ENCODE data around the gene LARGE1.
A peak's percentile ranks its signal among the peaks of the same experiment; 100 is the strongest.

The LARGE1 gene

DNA sequence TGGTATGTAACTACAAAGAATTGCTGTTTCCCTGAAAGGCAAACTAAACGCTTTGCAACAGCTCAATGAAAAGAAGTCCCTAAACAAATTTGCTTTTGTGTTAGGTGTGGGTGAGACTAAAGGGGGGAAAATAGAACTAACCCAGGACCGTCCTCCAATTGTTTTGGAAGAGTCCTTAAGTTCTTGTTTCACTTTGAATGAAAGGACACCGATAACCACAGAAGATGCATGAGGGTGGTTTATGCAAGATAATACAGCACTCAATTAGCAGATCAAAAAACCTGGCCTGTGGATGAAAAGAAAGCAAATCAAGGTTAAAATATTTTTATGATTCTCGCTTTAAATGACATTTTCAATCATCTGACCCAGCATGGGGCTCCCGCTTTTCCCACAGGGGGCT, 557.6 kb downstream of the LARGE1 start:
- no peak for DNase-seq (ENCODE audit: low spot score)

DNA sequence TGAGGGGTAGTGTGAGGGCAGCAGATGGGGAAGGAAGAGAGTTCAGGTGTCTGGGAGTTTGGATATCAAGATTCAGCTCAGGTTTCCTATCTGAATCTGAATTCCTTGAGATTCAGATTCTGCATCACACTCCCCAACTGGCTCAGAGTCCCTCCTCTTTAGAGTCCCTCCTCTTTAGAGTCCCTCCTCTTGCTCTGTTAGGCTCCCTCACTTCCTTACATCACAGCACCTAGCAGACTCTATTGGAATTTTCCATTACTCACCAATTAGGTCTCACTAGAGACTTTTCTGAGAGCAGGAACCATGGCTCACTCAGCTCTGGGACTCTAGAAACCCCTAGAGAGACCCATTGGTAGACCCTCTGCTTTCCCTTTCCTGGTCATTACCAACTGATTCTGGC, 558.7 kb downstream of the LARGE1 start:
- DNase-seq (ENCODE audit: low spot score) = peak; percentile 32

DNA sequence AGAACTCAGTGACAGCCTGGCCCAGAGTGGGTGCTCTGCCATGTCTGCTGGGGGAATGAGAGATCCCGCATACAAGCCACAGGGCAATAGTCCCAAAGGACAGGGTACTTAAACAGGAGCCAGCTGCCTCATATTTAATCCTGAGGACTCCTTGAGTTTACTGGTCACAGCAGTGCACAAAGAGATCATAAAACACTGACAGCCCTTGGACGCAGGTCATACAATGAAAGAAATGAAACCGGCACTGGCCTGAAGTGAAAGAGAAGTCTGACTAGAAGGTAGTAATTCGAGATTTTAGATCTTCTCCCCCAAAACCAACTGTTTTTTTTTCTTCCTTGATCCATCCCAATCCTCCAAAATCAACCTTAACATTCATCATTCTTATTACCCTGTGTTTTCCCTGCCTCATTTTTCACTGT, 562.3 kb downstream of the LARGE1 start:
- no peak for DNase-seq (ENCODE audit: low spot score)

DNA sequence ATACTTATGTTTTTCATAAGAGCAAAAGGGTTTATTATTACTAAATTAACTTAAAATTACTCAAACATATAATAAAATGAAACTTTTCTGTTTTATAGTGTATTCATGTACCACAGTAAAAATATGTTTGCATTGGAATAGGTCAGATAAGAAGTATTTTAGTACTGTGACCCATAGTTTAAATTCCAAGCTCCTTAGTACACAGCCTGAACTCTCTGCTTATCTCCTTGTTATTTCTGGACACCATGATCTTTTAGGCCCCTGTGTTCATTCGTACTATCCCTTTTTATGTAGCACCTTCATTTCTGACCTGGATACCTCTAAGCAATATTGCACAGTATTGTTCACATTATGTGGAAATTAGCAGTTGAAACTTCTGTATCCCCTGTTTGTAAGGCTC, 565.3 kb downstream of the LARGE1 start:
- peak; percentile 21 for DNase-seq (ENCODE audit: low spot score)

DNA sequence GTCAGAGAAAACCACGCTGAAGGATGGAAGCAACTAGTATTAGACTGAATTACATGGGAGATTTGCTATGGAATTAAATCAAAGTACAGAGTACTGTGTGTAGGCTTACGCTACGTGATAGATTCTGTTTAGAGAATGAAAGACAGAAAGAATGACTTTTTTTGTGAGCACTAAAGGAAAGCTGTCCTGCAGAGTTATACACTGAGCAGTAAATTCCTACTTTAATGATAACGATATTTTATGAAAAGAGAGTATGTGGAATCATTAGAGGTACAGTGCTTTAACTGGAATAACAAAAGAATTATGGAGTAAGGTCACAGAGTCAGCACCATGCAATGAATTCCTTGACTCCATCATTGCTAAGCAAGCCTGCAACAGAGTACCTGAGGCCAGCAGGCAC, 566.8 kb downstream of the LARGE1 start:
- no peak for DNase-seq (ENCODE audit: low spot score)

DNA sequence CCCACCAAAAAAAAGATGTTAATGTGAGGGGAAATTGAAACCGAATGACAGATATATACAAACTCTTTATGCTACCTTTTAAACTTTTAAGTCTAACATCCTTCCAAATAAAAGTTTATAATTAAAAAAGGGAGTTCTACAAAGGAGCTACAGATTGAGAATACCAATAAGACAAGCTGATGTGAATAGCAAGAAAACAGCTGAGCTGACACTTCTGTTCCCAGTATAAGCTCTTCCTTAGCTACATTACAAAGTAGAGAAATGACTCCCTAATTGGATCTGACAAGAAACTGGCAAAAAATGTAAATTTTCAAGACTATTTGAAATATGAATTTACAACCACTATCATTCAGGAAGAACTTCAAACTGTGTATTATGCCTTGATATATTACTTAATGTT, 567.5 kb downstream of the LARGE1 start:
- DNase-seq (ENCODE audit: low spot score) = no peak

DNA sequence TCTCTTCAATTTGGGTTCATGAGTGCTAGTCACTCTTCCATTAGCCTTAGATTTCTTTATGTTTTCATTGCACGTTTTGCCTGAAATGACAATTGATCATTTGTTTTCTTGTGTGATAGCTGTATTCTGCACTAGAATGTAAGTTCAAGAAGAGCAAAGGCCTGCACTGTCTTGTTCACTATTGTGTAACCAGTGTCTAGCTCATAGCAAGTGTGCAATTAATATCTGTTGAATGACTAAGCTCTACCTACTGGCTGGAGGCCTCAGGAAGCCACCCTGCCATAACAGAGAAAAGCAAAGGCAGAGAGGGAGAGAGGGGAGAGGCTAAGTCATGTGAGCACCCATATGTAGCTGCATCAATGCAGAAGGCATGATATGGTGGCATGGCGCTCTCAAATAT, 569.3 kb downstream of the LARGE1 start:
- DNase-seq (ENCODE audit: low spot score) = no peak

DNA sequence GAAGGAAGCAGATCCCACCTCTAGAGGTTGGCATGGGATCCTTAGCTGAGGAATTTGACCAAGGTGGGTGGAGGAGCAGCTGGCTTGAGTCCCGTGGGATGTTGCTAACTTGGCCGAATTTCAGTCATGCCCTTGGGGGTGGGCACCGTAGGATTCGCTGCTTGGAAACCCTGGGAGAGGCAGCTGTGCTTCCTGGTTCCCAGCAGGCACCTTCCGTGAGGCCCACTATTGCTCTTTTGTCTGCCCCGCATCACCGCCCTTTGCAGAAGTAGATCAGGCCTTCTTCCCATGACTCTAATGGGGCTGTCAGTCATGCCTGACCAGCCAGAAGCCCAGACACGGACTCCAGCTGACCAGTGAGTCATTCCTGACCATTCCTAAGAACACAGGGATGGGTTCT, 569.8 kb downstream of the LARGE1 start:
- DNase-seq (ENCODE audit: low spot score) = no peak

DNA sequence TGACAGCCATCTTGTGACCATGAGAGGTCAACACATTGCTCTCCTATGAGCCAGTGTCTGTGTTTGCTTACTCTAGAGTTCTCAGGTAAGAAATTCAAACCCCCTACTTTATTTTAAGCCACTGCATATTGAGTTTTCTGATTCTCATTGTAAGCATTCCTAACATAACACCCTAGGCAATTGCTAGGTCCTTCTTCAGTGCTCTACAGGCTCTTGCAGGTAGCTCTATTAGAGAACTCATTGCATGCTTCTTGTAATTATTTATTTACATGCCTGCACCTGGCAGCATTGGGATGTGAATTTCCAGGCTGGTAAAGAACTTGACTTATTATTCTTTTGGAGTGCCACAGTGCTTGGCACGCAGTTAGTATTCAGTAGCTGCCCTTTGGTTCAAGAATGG, 573.3 kb downstream of the LARGE1 start:
- no peak for DNase-seq (ENCODE audit: low spot score)

DNA sequence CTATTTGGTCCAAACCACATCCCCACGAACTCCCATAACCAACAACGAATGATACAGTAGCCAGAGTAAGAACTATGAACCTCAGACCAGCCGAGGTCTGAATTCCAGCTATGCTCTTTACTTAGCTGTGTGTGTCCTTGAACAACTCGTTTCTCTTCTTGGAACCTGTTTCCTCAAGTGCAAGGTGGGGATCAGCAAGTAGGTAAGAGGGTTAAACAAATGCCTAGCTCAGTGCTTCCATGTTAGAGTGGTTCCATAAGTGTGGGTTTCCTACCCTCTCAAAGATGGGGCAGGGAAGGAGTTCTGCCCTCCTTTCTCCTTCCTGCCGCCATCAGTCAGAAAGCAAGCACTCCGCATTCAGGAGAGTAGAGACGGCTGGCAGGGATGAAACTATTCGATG, 578.7 kb downstream of the LARGE1 start:
- DNase-seq (ENCODE audit: low spot score) = no peak

DNA sequence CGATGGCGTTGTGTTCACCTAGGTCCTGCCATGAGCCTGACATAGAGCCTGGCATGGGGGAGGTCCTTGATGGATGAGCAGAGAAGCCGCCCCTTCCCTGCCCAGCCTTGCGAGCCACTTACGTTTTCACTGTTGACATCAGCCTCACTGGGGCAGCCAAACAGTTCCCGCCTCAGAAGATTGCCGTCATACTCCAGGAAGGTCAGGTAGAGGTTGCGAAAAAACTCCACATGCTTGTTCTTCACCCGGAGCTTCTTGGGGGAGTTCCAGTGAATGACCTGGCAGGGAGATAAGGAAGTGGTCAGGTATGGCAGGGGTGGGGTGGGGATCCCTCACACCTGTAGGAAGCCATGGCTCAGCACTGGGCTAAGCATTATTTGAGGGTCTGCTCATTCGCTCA, 582.8 kb downstream of the LARGE1 start:
- no peak for DNase-seq (ENCODE audit: low spot score)

DNA sequence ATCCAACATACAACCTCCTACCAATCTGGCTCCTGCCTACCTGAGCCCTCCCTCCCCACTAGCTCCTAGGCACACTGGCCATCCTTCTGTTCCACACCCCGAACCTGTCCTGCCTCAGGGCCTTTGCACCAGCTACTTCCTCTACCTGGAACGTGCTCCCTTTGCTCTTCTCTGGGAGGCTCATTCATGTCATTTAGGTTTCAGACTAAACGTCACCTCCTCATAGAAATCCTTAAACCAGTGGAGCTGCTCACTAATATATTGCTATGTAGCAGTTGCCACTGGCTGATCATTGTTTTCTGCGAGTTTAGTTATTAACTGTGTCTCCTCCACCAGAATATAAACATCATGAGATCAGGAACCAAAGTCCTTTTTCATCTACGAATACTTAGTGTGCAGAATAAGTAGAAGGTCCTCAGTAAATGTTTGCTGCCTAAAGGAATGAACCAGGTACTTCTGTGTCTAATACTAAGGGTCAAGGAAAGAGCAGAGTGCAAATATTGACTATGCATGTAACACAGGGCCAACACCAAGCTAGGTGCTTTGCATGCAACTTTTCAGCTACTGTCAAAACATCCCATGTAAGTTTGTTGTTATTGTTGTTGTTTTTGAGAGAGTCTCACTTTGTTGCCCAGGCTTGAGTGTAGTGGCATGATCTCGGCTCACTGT, 584.5 kb downstream of the LARGE1 start:
- DNase-seq (ENCODE audit: low spot score) = no peak

DNA sequence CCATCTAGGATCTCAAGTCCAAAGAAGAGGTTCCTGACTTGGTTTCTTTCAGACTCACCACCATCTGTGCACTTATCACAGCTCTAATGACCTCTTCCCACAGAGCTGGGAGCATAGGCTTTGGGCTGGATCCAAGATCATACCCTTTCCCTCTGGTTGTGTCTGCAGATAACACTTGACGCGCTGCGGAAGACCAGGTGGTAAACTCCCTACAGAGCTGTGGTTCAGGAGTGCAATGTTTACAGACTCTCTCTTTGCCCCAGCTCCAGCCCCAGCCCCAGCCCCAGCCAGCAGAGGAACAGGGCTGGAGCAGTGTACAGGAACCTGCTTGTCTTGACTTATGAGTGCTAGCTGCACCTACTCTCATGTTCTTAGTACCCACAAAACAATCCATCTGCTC, 587.7 kb downstream of the LARGE1 start:
- no peak for DNase-seq (ENCODE audit: low spot score)

DNA sequence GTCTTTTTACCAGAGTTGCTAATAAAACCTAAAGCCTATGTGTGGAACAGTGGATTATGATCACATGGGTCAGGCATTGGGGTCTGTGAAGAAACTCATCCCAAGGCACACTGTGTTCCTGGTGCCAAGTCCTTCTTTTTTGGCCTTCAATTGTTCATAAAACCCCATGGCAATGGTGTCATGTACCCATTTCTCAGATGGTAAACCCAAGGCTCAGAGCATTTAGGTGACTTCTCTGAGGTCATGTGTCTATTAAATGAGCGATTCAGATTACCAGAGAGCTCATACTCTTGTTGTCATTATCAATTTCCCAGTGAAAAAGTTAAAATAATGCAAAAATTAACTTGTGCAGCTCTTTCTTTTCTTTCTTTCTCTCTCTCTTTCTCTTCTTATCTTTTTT, 589.3 kb downstream of the LARGE1 start:
- no peak for DNase-seq (ENCODE audit: low spot score)

DNA sequence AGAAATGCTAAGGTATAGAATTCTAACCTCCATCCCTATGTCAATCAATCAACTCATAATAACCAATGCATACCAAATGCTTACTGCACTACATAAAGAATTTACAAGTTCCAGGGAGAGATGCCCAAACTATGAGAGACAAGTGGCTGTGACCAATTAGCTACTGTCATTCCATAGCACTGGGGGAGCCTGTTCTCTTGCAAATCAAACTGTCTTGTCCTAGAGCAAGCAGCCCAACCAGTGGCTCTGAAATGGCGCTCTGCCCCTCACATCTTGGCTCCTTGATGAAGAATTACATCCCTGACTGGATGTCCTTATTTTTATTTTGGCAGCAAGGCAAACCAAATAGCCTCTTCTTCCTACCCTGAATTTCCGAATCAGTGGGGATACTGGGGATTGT, 589.7 kb downstream of the LARGE1 start:
- DNase-seq (ENCODE audit: low spot score) = no peak

DNA sequence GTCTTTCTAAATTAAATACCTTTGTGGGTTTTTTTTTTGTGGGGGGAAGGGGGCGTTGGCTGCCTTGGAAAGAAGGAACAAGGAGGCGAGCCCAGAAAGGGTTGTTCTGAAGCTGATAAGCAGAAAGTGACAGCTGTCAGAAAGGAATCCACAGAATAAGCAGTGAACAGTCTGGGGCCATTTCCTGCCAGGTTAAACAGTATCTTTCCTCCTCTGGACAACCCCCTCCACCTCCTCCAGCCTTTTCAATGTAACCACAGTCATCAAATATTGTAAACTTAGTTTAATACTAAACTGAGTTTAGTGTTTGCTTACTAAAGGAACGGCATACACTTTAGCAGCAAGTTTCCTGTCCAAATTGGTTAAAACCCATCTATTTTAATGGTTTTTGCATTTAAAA, 590.9 kb downstream of the LARGE1 start:
- DNase-seq (ENCODE audit: low spot score) = no peak

DNA sequence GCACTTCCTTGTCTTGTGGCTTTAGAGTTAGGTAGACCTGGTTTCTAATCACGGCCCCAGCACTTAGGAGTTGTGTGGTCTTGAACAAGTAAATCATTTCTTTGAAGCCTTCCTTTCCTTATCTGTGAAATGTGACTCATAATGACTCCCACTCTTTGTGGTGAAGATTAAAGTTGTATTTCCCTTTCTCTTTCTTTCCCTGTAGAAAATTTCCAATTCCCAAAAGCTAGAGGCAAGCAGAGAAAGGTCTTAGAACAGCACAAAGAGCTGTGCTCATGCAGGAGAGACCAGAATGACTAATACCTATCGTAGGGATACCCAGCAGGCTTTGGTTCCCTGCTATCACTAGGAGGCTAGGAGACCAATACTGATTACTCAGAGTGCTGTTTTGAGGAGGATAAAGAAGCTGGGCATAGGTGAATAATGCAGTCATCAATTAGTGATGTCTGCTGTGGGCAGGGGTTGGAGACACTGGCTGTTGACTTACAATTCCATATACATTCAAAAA, 591.4 kb downstream of the LARGE1 start:
- DNase-seq (ENCODE audit: low spot score) = peak; percentile 37

DNA sequence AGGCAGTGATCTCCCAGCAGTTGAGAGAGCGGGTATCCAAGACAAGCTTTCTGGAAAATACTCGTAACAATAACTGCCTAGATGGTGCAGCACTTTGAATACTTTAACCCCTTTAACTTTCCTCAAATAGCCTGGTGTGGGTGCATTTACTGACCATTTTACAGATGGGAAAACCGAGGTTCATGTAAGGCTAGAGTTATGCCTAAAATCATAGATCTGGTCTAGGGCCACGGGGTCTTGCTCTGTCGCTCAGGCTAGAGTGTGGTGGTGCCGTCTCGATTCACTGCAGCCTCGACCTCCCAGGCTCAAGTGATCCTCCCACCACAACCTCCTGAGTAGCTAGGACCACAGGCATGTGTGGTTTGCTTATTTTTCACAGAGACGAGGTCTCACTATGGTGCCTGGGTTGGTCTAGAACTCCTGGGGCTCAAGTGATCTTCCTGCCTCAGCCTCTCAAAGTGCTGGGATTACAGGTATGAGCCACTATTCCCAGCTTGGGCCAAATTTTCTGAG, 592.9 kb downstream of the LARGE1 start:
- no peak for DNase-seq (ENCODE audit: low spot score)

DNA sequence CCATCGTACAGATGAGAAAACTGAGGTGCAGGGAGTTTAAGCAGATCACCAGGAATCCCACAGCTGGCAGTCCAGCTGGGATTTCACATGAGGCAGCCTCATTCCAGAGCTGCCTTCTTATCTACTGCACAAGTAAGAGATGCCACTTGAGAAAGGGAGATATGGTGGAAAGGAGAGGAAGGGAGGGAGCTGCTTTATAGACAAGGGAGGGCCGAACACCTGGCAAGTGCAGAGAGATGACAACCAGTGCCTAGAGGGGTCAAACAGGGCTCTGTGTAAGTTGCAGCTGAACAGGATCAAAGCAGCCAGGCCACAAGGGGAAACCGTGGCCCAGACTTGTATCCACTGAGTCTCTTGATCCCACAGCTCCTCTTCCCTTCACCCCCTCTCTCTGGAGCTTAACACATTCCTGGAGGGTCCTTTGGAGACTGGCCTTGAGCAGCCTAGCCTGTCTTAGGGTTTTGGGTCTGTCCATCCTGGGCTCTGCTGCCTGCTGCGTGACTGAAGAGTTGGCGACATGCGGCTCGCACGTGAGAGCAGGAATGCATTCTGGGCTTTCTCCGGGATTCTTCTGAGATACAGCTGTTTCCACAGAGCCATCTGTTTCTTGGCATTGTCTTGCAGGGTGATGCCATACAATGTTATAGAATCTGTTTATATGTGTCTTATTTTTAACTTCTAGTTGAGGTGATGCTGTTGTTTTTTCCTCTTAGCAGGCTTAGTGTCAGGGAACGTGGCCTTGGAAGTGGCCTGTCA, 593.6 kb downstream of the LARGE1 start:
- peak; percentile 54 for DNase-seq (ENCODE audit: low spot score)

DNA sequence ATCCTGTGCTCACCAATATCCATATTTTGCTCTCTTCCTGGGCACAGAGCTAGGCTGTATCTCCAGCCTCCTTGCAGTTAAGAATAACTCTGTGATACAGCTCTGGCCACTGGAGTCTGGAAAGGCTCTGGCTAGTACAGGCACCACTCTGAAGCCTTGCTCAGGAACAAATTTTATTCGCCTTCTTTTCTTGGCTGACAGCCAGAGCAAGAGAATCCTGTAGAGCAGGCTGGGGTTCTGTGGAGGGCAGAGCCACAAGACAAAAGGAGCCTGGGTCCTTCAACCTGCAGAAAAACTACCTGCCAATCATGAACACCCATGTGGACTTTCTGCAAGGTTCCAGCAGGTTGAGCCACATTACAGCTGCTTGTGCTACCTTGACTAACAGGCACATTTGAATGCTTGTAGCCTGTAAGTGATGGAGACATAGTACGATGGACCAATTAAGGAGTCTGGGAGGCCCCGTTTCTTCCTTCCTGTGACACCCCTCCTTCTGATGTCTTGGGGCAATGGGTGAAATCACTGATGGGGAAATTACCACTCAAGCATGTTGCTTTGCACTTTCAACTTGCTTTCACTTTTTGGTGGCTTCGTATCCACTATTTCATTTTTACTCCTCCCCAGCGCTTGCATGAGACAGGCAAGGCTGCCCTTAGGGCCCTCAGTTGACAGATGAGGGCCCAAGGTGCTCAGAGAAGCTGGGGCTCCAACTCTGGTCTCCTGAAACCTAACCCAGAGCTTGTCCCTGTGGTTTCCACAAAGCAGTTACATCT, 594.9 kb downstream of the LARGE1 start:
- DNase-seq (ENCODE audit: low spot score) = no peak

DNA sequence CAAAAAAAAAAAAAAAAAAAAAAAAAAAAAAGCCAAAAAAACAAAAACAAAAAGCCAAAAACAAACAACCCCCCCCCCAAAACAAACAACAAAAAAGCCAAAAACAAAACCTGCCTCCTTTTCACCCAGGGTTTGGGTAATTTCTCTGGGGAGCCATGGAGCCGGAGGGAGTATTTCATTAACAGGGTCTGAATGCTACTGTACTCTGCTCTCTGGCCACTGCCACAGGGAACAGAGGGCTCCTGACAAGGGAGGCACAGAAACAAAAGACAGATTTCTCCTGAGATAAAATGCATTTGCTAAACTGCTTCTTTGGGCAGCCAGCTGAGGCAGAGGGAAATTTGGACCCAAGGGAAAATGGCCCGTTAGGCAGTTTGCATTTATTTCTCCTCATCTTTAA, 596.0 kb downstream of the LARGE1 start:
- DNase-seq (ENCODE audit: low spot score) = no peak

DNA sequence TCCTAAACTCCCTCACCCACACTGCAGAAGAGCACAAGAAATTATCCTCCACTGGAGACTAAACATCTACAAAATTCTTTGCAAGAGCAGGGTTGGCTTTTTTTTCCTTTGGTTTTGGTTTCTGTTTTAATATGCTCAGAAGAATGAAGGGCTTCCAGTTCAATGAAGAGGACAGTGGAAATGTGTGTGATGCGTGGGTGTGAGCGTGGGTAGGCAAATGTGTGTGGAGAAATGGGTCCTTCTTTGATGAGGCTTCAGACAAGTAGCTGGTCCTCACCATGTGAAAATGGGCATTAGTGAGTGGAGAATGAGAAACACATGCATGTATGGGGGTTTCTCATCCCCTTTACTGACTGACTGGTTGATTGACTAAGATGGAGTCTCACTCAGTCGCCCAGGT, 598.8 kb downstream of the LARGE1 start:
- DNase-seq (ENCODE audit: low spot score) = no peak

DNA sequence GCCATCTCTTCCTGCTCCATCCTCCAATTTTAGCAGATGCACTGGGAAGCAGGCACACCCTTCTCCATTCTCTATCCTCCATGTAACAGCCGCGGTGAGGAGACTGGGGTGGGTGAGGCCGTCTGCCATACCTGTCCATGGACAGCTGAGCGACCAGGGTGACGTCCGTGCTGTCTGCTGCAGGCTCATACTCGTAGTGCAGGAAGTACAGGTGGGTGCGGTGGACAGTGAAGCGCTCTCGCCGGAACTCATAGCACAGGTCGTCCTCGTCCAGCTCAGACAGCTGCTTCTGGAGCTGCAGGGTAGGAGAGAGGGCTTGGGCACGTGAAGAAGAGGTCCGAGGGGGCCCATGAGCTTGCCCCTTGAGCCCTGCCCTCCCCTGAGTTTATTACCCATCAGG, 604.3 kb downstream of the LARGE1 start:
- no peak for DNase-seq (ENCODE audit: low spot score)
